ENCODE measurements around the gene QPCTL.
"Not testable (repeated sequence)": the region's sequence is repeated elsewhere in the genome, so short reads cannot be mapped to it uniquely, and the experiment has no call there.

DNA sequence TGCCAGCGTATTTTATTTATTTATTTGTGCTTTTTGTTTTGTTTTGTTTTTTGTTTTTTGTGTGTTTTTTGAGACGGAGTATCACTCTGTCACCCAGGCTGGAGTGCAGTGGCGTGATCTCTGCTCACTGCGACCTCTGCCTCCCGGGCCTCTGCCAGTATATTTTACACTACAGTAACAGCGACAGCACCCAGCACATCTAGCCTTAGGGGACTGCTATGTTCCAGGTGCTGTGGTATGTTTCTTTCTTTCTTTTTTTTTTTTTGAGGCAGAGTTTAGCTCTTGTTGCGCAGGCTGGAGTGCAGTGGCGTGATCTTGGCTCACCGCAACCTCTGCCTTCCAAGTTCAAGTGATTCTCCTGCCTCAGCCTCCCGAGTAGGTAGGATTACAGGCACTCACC is 59.0 kb downstream of the QPCTL start:
- TF ChIP-seq, protein P1, sequence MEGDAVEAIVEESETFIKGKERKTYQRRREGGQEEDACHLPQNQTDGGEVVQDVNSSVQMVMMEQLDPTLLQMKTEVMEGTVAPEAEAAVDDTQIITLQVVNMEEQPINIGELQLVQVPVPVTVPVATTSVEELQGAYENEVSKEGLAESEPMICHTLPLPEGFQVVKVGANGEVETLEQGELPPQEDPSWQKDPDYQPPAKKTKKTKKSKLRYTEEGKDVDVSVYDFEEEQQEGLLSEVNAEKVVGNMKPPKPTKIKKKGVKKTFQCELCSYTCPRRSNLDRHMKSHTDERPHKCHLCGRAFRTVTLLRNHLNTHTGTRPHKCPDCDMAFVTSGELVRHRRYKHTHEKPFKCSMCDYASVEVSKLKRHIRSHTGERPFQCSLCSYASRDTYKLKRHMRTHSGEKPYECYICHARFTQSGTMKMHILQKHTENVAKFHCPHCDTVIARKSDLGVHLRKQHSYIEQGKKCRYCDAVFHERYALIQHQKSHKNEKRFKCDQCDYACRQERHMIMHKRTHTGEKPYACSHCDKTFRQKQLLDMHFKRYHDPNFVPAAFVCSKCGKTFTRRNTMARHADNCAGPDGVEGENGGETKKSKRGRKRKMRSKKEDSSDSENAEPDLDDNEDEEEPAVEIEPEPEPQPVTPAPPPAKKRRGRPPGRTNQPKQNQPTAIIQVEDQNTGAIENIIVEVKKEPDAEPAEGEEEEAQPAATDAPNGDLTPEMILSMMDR (IDR thresholded peaks at IDR 0.05; ENCODE audit: low read length), result not testable (repeated sequence)
- TF ChIP-seq EZH2 (IDR thresholded peaks at IDR 0.05; ENCODE audit: borderline replicate concordance, low read length), result not testable (repeated sequence)
